H1 (cell line): Measurements from ENCODE around the gene CDK5R1. TPM values are rescaled to one million over a fixed set of nuclear protein-coding genes. Genes with fewer than 3 reads are reported as not detected.

Experiments used
- CBX8 ChIP-seq: fragments of 300-800, 300-1000 bp; sonication (generic); IDR thresholded peaks from 2 replicates; pipeline ENCODE4 v1.7.1; 2016; ENCODE audit warnings: low read depth, low read length, borderline replicate concordance
- CEBPB ChIP-seq: IDR thresholded peaks from 2 replicates; pipeline ENCODE4 v1.6.1; 2012; ENCODE audit warnings: low read depth, low read length
- JUN ChIP-seq: IDR thresholded peaks from 2 replicates; pipeline ENCODE4 v1.6.1; 2011; ENCODE audit warnings: low read depth, mild to moderate bottlenecking, improper control_type of control experiment, low read length
- JUND ChIP-seq: IDR thresholded peaks from 2 replicates; pipeline ENCODE4 v1.6.1; 2011; ENCODE audit warnings: mild to moderate bottlenecking, improper control_type of control experiment, low read length
- KDM1A ChIP-seq: fragments of 200-600, 300-600 bp; sonication (generic); IDR thresholded peaks from 2 replicates; pipeline ENCODE4 v1.7.1; 2016; ENCODE audit warnings: mild to moderate bottlenecking, low read length, borderline replicate concordance
- MAFK ChIP-seq: IDR thresholded peaks from 2 replicates; pipeline ENCODE4 v1.6.1; 2012; ENCODE audit warnings: low read depth, mild to moderate bottlenecking, improper control_type of control experiment, low read length
- polyA plus RNA-seq, 7 experiments: library from polyadenylated mRNA; depleted of rRNA in 3 of 7; stranded (reverse) in 5 of 7; unstranded in 2 of 7; fragments of >200 nt in 5 of 7; fragments of 200-250 nt in 2 of 7; gene quantifications; 1 replicate in 5 of 7; 2 replicates in 1 of 7; 4 replicates in 1 of 7; pipeline versions ENCODE4 v1.2.1 to v1.2.3, GENCODE V29; 2011 to 2013; ENCODE audit warnings: missing spikeins in 2 of 7, mixed read lengths in 2 of 7
- total RNA-seq: library from RNA; stranded (reverse); fragmentation: NEBNext Ultra II Directional; extraction: Animal tissue kit (Norgen Biotek cat#: 25700); gene quantifications from 2 replicates; pipeline ENCODE4 v1.2.1, GENCODE V29; 2021
- TF ChIP-seq, protein P1 (sequence below): IDR thresholded peaks from 2 replicates; pipeline ENCODE4 v1.6.1; 2012; ENCODE audit warnings: low read length, inconsistent platforms

CDK5R1 gene
- total and polyA plus RNA-seq, 2 of the 8 experiments (the other 6 are each of a cell fraction or from before 2014, with no cell fraction given): 2.7 to 9.9 TPM

DNA sequence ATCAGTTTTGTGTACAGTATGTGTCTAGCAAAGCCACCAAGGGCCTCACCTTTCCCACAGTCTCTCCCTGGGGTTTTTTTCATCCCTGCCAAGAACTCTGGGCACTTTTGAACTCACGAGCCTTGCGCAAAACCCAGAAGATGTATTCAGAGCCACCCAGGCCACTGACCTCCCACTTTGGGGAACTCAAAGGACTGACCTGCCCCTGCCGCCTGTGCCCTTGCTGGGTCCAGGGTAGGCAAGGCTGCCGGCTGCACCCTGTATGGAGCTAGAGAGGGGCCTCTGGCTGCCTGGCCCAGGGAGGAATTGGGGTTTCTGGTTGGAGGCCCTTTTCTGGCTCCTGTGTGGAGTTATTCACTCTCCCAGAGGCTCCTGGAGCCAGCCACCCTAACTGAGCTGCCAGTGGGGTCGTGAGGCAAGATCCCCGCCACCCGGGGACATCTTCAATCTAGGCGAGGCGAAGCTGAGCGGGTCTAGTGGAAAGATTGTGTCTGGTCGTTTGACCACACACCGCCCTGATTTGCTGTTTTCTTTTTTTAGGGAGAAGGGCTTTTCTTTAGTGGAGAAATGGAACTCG is 1.9 kb downstream of the CDK5R1 start (continued):
- TF ChIP-seq, protein P1, sequence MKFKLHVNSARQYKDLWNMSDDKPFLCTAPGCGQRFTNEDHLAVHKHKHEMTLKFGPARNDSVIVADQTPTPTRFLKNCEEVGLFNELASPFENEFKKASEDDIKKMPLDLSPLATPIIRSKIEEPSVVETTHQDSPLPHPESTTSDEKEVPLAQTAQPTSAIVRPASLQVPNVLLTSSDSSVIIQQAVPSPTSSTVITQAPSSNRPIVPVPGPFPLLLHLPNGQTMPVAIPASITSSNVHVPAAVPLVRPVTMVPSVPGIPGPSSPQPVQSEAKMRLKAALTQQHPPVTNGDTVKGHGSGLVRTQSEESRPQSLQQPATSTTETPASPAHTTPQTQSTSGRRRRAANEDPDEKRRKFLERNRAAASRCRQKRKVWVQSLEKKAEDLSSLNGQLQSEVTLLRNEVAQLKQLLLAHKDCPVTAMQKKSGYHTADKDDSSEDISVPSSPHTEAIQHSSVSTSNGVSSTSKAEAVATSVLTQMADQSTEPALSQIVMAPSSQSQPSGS: no peak
- TF ChIP-seq JUN: no peak
- no peak for TF ChIP-seq CEBPB
- TF ChIP-seq MAFK: no peak
- TF ChIP-seq CBX8: no peak
- no peak for TF ChIP-seq KDM1A
- no peak for TF ChIP-seq JUND
